ENCODE measurements around the gene SLMAP.
A peak's percentile ranks its signal among the peaks of the same experiment; 100 is the strongest.

The SLMAP gene

DNA sequence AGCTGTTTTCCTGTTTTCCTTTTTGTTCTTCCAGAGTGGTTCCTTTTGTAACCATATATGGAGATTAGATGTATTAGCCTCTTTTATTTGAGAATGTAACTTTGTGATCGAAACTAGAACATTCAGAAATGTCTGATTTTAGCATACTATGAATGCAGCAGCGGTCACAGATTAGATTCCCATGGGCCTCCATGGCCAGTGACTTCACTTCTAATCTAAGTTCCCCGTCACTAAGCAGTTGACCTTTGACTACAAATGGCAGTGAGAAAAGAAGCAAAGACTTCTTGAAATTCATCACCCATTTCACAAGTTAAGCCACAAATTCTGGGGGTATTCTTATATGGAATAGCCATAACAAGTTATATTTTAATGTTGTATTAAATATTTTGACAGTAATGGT is 137.6 kb downstream of the SLMAP start:
- DNase-seq (ENCODE audit: low spot score): no peak

DNA sequence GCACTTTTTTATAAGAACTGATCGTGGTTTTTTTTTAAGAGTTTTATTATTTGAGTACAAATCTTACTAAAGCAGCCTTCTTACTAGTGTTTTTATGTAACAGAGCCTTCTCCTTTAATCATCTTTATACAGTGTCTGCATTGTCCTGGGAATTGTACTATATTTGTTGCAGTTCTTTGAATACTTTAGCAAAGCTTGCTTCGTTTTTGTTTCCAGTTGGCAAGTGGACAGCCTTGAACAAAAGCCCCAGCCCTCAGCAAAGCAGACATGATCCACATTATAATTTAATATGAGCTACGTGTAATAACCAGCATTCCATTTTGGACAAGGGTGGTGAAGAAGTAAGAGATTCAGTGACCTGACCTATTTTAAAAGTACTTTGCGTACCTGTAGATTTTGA is 139.9 kb downstream of the SLMAP start:
- DNase-seq (ENCODE audit: low spot score): peak; percentile 31

GRCh38 chr3:57896691-57897090 is 140.6 kb downstream of the SLMAP start:
- DNase-seq (ENCODE audit: low spot score): no peak

DNA sequence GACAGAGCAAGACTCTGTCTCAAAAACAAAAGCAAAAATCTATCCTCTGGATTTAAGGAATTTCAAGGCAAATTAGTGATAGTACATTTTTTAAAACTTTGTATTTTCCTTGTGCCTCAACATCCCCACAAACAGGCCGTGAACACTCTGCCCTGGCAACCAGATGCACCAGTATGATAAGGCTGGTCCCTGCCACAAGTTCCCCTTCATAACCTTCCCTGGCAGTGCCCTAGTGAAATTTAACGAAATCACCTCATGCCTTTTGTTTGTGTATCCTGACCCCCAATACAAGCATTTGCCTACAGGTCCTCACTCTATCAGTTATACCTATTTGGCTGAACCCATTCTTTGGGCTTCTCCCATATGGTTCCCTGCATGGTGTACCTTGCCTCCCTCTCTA is 144.7 kb downstream of the SLMAP start:
- no peak for DNase-seq (ENCODE audit: low spot score)

- DNase-seq (ENCODE audit: low spot score): no peak
These were observed 147.2 kb downstream of the SLMAP start for GRCh38 chr3:57903124-57903890.

DNA sequence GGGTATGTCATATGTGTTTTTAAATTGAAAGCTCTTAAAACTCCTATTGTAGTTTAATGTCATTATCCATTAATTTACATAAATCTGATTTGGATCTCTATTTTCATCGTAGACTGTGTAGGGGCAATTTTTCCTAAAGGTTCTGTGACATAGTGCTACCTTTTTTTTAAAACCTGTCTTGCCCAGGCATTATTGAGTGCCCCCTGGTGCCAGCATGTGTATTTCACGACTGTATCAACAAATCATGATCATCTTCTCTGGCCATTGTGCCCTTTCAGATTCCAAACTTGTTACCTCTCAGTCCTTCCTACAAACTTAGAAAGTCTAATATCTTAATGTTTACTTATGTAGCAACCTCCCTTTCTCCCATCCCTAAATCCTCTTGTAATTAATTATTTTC is 154.9 kb downstream of the SLMAP start:
- DNase-seq (ENCODE audit: low spot score): no peak

DNA sequence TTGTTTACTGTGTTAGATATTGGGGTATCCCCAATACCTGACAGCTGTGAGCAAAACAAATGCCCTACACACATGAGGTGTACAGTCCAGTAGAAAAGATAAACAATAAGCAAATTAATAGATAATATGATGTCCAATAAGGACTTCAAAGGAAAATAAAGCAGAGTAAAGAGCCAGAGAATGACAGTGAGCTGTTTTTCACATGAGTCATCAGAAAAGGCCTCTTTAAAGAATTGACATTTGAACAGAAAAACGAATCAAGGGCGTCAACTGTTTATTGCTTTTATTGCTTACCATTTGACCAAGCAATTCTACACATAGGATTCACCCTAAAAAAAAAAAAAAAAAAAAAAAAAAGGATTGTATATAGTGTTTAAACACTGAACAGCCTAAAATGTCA is 155.5 kb downstream of the SLMAP start:
- DNase-seq (ENCODE audit: low spot score): no peak

- no peak for DNase-seq (ENCODE audit: low spot score)
These were observed 161.5 kb downstream of the SLMAP start for GRCh38 chr3:57917601-57918000.

DNA sequence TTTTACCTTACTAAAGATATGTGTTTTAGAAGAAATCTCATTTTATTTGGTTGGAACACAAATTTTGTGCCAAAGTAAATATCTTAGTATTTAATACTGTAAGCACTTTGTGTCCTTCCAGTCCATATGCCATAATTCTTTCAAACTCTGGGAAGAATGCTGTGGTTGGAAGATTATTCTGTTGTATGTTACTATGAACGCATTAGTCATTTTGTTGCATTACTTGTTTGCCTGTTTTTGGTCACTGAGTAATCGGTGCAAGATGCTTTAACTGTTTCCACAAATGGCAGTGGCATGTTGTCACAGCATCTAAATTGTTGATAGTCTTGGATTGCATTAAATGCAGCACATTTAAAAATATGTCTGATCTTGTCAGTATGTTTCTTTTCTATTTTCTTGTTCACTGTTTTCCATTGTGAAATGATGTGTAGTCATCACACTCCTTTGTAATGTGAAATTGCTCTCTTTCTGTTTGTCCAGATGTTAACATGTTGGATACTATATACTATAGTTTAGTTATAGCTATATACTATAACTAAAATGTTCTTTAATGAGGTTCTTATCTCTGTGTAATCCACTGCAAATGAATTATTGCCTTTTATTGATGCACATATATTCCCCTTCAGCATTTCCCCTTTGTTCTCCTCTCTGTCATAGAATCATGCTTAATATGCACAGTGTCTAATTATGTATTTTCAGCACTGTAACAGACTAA is 162.2 kb downstream of the SLMAP start:
- DNase-seq (ENCODE audit: low spot score): no peak

- no peak for DNase-seq (ENCODE audit: low spot score)
These were observed 163.9 kb downstream of the SLMAP start for GRCh38 chr3:57919987-57920386.

DNA sequence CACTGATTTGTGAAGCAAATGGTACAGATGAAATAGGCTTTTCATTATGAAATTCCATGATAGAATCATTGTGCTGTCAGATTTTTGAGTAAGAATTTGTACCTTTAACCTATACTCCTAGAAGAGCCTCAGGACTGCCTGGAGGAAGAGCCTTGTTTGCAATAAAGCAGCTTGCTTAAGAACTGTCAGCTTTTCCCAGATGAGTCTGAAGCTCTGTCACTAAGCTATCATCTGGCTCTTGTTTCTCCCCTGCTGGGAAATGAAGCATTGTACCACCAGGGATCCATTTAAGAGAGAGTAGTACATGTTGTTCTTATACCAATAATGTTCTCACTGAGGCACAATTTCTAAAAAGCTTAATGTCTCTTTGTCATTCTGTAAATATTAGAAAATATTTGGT is 167.0 kb downstream of the SLMAP start:
- DNase-seq (ENCODE audit: low spot score): no peak

GRCh38 chr3:57923752-57924151 is 167.6 kb downstream of the SLMAP start:
- DNase-seq (ENCODE audit: low spot score): no peak

DNA sequence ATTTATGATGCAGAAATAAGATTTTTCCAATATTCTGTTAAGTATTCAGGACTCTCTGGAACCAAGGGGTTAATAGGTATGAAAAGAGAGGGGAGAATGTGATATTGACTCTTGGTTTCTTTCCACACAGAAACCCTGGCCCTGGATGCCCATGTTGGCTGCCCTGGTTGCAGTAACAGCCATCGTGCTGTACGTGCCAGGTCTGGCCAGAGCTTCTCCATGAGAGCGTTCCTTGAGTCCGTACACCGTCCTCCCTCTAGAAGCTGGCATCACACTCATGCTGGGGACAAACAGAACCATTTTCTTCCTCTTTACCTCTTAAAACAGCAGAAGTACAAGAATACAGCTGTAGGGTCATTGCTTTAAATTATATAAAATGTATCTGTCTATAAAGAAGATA is 171.1 kb downstream of the SLMAP start:
- DNase-seq (ENCODE audit: low spot score): no peak

- DNase-seq (ENCODE audit: low spot score): no peak
These were observed 171.8 kb downstream of the SLMAP start for GRCh38 chr3:57927916-57928315.

DNA sequence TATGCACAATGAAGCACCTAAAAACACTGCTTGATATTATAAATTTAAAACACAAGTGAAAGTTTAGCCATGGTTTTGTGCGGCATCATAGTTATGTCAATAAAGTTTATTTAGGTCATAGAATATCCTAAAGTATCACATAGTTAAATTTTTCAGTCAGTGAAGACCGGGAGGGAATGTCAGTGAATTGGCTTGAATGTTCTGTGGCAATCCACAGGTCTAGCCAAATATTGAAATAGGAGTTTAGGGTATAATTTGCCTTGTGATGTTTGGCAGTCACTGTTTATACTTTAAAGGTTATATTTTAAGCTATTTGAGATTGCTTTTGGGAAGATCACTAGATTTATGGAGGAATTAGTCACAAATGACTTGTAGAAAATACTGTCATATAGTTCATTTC is 172.4 kb downstream of the SLMAP start:
- no peak for DNase-seq (ENCODE audit: low spot score)

DNA sequence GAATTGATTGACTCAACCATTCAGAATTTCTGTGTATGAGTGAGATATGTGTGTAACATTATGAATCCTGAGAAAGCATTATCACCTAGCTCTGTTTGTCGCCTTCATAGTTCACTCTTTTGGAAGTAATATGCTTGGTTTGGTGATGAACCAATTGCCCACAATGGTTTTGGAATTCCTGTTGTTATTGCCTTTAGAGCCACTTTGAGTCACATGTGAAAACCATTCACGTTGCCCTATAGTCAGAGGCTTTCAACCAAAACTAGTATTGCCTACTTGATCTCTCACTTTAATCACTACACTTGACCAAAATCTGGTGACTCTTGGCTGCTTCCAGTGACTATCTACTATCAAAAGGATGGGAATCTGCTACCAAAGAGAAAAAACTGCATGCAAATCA is 173.9 kb downstream of the SLMAP start:
- DNase-seq (ENCODE audit: low spot score): no peak

GRCh38 chr3:57933602-57934001 is 177.5 kb downstream of the SLMAP start:
- no peak for DNase-seq (ENCODE audit: low spot score)

GRCh38 chr3:57934373-57934772 is 178.3 kb downstream of the SLMAP start:
- no peak for DNase-seq (ENCODE audit: low spot score)

- DNase-seq (ENCODE audit: low spot score): no peak
These were observed 179.4 kb downstream of the SLMAP start for GRCh38 chr3:57935539-57935938.

DNA sequence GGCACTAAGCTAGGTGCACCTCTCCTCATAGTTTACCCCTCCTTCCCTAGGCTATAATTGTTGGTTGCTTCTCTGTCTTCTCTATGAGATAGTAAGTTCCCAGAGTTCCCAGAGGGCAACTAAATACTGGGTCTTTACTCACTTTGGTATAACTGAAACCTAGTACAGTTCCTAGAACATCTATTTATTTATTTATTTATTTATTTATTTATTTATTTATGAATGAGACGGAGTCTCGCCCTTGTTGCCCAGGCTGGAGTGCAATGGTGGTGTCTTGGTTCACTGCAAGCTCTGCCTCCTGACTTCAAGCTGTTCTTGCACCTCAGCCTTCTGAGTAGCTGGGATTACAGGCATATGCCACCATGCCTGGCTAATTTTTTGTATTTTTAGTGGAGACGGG is 181.0 kb downstream of the SLMAP start:
- no peak for DNase-seq (ENCODE audit: low spot score)

GRCh38 chr3:57939775-57940174 is 183.7 kb downstream of the SLMAP start:
- no peak for DNase-seq (ENCODE audit: low spot score)

GRCh38 chr3:57942388-57942787 is 186.3 kb downstream of the SLMAP start:
- DNase-seq (ENCODE audit: low spot score): no peak

GRCh38 chr3:57942872-57943283 is 186.8 kb downstream of the SLMAP start:
- DNase-seq (ENCODE audit: low spot score): peak; percentile 30
